T47D (cell line): ENCODE measurements around the gene SLC47A1.

Experiments used
- DNase-seq, 2 experiments: peaks; one replicate each; pipeline versions ENCODE4 v3.0.0 to v3.0.0-alpha.2; 2011 to 2012; ENCODE audit warnings: low read depth in 1 of 2, low spot score in 1 of 2
- JUND ChIP-seq: IDR thresholded peaks from 2 replicates; pipeline ENCODE4 v1.6.1; 2012; ENCODE audit warnings: low read depth
- in situ Hi-C: cut with HindIII; loops from 2 replicates; pipeline ENCODE4 v1.10.0; 2016; ENCODE audit warnings: low sequenced_read_pairs, low pct_unique_long_range_greater_than_20kb

SLC47A1 gene

DNA sequence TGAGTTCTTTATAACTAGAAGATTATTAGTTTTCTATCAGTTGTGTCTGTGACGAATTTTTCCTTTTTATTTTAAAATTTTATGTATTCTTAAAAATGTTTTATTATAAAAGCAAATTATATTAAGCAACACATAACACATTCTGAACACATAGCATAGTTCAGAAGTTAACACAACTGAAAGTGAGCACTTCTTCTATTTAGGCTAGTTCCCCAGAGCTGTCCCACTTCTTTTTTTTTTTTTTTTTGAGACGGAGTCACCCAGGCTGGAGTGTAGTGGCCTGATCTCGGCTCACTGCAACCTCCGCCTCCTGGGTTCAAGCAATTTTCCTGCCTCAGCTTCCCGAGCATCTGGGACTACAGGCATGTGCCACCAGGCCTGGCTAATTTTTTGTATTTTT is 77.2 kb downstream of the SLC47A1 start:
- no peak for TF ChIP-seq JUND
- in situ Hi-C loops = no loop called here
- no peak for DNase-seq

DNA sequence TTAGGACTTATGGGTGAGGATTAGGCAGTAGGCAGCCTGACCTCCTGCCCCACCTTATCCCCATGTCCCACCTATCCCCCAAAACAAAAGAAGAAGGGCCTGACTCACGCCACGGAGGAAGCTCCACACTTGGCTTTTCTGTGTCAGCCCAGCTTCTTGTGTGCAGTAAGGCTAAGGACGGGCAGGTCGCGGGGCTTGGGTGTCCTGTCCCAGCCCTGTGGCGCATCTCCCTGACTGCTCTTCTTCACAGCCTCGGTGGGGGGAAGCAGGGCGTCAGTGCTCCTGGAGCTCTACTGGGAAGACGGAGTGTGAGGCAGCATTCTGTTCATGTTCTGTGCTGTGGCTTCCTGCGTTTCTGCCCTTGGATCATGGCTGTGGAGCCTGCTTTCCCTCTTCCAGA is 80.3 kb downstream of the SLC47A1 start:
- TF ChIP-seq JUND = no peak

DNA sequence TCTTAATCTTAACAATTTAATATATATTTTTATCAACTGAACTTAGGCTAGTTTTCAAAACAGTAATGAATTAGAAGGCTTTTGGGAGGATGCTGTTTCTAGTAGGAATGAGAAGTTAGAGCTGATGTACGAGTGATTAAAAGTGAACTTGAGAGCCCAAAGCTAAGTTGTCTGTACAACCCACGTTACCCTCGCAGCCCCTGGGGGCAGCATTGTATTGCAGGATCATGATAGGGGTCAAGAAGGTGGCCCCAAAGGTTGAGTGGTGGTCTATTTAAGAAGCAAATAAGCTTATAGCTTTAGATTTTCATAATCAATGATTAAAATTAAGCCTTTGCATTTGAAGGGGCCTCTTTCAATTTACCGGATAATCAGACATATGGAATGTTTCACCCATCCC is 81.2 kb downstream of the SLC47A1 start:
- DNase-seq = no peak
- in situ Hi-C loops = no loop called here
- no peak for TF ChIP-seq JUND

More for the DNA sequence above, 80.3 kb downstream of the SLC47A1 start:
- DNase-seq = no peak
- in situ Hi-C loops = no loop called here

DNA sequence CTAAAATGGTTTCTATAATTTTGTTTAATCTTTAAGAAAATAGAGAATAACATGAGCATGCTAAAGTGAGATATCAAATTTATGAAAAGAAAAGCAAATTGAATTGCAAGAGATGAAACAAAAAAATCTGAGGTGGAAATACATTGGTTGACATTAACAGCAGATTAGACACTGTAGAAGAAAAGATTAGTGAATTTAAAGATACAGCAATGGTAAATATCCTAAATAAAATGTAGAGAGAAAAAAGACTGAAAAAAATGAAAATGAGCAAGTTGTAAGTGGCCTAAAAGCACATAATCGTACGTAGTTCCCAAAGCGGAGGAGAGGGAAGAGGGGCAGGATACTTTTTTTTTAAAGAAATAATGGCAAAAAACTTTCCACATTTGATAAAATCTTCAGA is 84.4 kb downstream of the SLC47A1 start:
- TF ChIP-seq JUND = no peak
- DNase-seq = no peak
- in situ Hi-C loops = no loop called here

DNA sequence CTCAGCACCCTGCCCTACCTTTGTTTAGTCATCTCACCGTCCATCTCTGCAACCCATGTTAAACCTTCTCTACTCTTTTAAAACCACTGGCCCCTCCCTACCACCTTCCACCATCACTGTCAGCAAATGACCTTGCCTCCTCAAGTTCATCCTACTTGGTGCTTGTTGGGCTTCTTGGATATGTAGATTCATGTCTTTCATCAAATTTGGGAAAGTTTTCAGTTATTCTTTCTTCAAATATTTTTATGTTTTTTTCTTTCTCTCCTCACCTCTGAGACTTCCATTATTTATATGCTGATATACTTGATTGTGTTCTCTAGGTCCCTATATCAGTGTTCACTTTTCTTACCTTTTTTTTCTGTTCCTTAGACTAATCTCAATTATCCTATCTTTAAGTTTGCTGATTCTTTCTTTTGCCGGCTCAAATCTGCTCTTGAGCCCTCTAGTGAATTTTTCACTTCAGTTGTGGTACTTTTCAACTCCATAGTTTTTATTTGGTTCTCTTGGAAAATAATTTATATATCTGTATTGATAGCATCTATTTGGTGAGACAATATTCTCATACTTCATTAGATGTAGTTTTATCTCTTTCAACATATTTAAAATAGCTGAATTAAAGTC is 86.2 kb downstream of the SLC47A1 start:
- no peak for TF ChIP-seq JUND
- no peak for DNase-seq
- in situ Hi-C loops = no loop called here

DNA sequence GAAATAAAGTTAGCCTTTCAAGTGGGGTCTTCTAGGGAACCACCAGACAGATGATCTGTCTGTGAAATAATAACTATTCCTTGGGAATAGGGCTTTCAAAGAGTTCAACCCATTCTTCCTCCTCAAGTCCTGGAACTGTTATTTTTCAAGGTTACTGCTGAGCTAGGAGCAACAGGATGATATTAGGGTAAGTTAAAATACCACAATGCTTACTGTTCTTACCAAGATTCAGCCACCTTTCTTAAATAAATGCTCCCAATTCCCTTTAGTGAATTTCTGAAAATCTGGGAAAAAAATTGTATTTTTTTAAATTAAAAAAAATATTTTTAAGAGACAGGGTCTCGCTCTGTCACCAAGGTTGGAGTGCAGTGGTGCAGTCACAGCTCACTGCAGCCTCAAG is 88.0 kb downstream of the SLC47A1 start:
- DNase-seq = no peak
- TF ChIP-seq JUND = no peak
- in situ Hi-C loops = no loop called here

DNA sequence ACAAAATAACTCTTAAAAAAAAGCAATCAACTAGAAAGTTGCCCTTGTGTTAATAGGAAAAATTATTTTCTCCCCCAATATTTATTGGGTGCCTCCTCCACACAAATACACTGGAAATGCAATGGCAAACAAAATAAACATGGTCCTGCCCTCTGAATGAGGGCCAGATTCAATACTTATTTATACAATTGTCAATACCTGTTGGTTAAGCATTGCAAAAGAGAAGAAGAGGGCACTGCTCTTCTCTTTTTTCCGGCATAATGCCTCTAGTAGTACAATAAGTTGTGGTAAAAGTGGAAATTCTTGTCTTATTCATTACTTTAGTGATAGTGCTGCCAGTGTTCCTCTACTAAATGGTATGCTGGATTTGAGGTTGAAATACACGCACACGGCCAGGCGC is 92.4 kb downstream of the SLC47A1 start:
- TF ChIP-seq JUND = no peak
- in situ Hi-C loops = no loop called here
- no peak for DNase-seq
